ENCODE results near the gene UMAD1.

Gene UMAD1

GRCh38 chr7:7850150-7850549, 209.6 kb downstream of the UMAD1 start:
- DNase-seq, result no peak

DNA sequence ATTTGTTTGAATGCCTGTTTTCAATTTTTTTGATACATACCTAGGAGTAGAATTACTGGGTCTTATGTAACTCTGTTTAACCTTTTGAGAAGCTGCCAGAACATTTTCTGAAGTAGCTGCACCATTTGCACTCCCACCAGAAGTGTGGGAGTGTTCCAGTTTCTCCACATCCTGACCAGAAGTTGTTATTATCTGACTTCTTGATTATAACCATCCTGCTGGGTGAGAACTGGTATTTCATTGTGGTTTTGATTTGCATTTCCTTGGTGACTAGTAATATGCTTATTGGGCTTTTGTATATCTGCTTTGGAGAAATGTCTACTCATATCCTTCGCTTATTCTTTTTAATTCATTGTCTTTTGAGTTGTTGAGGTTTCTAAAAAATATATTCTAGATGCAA, 210.8 kb downstream of the UMAD1 start:
- DNase-seq, result no peak

DNA sequence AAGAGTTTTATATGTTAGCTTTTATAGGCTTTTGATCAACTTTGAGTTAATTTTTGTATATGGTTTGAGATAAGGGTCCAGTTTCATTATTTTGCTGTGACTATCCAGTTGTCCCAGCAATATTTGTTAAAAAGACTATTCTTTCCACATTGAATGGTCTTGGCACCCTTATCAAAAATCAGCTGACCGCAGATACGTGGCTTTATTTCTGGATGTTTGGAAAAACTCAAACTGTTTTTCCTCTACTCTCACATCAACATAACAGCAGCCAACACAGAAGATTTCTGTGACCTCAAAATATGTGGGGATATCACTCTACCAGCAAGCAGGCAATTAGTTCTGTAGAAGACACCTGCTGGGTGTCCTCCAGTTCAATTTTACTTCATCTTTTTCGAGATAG, 211.4 kb downstream of the UMAD1 start:
- DNase-seq, result no peak

DNA sequence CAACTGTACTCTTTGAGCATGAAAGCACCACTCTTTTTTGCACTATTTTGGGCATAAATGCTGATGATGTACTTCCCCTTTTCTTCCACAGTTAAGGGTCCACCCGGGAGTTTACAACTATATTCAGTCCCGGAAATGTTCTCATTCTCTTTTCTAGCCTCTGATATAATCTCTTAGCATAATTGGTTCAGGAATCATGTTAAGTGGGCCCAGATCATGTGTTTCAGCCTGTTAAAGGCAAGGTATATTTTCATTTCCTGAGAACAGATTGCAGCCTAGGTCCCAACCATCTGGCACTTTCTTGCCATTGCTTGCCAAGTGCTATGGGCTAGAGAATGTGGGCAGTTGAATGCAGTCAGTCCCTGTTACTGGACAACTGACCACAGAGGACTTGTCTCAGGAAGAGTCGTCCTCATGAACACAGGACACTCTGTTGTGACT, 216.6 kb downstream of the UMAD1 start:
- DNase-seq, result no peak

- DNase-seq, result no peak
These were observed 218.0 kb downstream of the UMAD1 start for GRCh38 chr7:7858559-7858958.

DNA sequence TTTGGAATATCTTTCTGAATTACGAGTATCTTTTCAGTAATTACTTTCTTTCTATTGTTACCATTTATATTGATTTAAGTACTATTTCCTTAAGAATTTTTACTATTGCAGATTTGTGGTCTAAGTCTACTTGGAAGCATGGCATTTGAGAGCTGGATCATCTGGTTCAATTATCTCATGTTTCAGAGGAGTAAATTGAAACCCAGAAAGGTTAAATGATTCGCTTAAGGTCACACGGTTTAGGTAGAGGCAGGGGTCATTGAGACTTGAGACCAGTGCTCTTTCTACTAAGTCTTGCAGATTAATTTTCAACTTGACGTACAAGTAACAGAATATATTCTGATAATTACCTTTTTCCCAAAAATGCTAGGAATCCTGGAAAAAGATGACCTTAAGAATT, 218.9 kb downstream of the UMAD1 start:
- no peak for DNase-seq

DNA sequence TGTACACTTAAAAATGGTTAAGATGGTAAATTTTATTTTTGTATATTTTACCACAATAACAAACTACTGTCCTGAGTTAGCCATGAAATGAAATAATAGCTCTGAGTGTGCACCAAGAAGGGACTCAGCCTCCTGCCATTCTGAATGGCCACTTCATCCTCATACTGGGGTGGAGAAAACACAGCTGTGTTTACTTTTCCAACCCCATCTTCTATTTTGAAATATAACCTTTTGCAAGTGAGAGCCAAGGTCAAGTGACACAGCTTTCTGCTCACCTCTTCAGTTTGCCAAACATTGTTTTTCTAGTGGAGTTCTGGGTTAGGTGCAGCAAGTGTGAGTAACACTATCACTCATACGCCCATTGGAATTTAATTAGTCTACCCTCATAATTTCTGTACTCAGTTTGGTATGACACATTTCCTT, 220.7 kb downstream of the UMAD1 start:
- peak; percentile 97 for DNase-seq

DNA sequence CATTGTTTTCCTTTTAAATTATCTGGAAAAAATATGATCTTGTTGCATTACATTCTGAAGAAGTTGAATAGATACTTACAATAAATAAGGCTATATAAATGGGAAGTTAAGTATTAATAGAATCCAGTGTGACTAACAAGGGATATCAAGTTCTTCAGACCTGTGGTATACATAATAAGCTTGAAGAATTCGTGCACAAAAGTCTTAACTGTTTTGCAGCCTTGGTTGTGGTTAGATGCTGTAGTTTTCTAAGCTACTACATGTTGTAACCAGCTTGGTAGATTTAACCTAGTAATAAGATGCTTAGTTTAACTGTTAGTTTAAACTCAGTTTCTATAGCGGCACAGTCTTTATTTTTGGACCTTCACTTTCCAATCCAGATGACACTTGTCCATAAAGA, 221.8 kb downstream of the UMAD1 start:
- DNase-seq, result no peak

- peak; percentile 44 for DNase-seq
These were observed 227.5 kb downstream of the UMAD1 start for GRCh38 chr7:7867846-7868571.

DNA sequence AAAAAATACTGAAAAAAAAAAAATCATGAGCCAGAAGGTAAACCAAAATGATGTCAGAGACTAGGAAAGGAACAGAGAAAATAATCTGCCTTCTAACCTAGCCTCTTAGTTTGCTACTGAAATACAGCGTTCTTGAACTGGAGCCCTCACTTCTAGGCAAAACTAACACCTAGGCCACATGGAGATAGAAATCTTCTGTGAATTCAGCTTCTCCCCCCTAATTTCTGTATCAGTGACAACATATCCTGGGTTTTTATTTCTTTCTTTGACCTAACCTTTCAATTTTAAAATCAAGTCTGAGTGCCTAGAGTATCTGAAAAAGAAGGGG, 228.0 kb downstream of the UMAD1 start:
- DNase-seq, result no peak

DNA sequence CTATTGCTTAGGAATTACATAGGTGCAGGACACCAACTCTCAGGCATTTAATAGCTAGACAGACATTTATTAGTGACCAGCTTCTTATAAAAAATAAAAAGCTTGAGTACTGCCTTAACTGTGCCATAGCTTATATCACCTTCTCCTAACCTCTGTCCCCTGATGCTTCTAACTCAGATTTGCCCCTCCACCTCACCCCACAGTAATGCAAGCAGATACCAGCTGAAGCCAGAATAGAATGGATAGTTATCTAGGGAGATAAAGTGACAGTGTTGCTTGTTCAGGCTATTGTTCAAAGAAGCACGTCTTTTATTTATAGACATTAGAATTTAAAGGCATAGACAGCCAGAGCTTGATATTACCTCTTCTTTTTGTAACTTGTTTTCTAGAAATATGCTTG, 228.5 kb downstream of the UMAD1 start:
- DNase-seq, result peak; percentile 18

- DNase-seq, result no peak
These were observed 229.1 kb downstream of the UMAD1 start for GRCh38 chr7:7869651-7870050.

DNA sequence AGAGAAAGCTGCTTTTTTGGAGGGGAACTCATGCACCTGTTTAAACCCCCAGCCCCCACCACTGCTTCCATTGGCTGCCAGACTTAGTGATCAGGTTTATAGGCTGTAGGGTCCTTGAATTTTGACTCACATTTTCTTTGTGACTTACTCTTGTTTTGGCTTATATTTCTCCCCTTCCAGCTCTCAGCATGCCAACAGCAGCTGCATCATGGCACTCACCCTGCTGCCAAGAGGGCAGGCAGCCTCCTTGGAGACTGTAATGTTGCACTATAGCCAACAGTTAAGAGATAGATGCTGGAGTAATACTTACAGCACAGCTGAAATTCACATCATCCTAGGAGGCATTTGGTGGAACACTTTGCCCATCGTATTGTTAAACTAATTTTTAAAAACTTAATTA, 230.0 kb downstream of the UMAD1 start:
- no peak for DNase-seq

DNA sequence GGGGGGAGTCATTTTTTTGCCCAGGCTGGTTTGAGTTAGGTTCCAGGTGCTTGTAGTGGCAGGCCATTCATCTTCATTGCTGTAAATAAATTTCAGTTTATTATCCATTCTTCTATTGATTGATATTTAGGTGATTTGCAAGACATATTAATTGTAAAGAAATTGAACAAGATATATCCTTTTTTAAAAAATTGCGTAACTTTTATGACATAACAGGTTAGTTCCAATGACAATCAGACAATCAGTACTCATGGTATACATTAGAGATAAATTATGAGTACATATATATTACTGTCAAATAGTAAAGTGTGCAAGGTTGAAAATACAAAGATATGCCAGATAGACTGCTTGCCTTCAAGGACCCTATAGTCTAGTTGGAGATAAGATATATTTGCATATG, 235.9 kb downstream of the UMAD1 start:
- no peak for DNase-seq

DNA sequence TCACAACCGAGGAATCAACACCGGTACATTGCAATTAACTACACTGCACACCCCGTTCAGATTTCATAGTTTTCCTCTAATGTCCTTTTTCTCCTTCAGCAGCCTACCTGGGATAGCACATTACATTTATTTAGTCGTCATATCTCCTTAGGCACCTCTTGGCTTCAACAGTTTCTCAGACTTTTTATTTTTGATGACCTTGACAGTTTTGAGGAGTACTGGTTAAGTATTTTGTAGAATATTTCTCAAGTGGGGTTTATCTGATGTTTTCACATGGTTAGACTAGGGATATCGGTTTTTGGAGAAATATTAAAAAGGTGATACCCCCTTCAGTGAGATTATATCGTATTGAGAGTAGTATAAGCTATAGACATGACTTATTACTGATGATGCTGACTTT, 241.0 kb downstream of the UMAD1 start:
- no peak for DNase-seq

DNA sequence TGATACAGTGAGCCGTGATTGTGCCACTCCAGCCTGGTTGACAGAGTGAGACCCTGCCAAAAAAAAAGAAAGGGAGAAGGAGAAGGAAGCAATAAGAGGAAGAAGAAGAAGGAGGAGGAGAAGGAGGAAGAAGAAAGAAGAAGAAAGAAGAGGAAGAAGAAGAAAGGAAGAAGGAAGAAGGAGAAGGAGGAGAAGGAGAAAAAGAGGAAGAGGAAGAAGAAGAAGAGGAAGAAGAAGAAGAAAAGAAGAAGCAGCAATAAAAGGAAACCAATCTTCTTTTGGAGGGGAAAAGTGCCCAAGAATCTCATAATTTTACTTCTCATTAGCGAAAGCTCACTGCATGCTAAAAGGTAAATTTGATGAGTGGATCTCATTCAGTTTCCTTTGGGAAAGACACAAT, 242.3 kb downstream of the UMAD1 start:
- no peak for DNase-seq

DNA sequence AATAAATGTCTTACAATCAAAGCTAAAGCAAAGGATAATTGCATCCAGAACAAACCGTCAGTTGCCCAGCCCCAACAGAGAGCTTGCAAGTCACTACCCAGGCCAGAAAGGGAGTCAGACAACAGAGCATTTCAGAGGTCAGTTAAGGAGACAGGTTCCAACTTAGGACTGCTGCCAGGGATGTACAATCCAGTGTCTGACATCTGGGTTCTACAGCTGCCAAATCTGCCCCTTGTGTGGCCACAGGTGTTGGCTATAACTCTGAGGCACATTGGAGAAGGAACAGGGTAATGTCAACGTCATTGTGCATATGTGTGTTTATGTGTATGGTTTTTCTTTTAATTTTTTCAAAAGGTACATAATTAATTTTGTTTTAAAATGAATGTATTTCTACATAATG, 242.8 kb downstream of the UMAD1 start:
- no peak for DNase-seq

DNA sequence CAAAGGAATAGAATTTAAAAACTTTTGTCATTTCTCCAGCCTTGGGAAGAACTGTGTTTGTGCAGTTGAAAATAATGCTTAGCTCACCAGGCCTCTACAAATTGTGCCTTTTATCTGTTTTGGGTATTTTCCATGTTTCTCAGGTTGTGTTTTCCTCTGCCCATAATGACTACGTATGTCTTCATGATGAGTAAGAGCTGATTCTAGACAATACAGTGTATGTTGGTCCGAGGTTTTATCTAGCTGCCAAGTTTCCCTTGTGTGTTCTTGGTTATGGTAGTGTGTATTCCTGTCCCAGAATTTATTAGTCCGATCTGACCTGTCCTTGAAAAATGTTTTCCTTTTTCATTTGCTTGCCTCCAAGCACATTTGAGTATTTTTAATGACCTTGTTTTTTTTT, 244.3 kb downstream of the UMAD1 start:
- no peak for DNase-seq

- no peak for DNase-seq
These were observed 249.4 kb downstream of the UMAD1 start for GRCh38 chr7:7889791-7890568.

DNA sequence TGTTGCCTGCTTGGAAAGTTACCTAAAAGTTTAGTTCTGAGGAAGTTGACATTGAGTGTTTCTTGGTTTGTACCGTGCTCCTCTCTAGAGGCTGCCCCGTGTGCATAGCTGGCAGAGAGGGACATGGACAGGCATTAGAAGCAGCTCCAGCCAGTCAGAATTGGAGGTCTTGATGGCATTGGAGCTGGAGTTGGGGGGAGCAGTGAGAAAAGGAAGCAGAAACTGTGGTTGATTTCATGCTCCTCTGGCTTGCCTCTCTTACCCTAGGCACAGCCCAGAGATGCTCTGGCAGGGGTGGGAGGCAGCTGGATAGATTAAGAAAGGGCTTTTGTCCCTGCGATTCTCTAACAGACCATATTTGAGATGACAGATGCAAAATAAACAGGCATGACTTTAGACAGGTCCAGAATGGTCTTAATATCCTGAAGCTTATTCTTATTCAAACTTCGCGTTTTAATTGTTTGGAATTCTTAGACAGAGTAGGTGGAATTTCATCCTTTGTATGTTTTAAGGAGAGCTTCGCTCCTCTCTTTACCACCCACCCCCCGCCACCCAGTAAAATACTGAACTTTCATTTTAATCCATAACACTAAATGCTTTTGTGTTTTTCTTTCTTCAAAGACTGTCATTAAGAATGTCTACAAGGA, 254.6 kb downstream of the UMAD1 start:
- DNase-seq, result no peak

- DNase-seq, result peak; percentile 20
These were observed 255.2 kb downstream of the UMAD1 start for GRCh38 chr7:7895754-7896153.

- DNase-seq, result no peak
These were observed 257.0 kb downstream of the UMAD1 start for GRCh38 chr7:7897509-7897908.

DNA sequence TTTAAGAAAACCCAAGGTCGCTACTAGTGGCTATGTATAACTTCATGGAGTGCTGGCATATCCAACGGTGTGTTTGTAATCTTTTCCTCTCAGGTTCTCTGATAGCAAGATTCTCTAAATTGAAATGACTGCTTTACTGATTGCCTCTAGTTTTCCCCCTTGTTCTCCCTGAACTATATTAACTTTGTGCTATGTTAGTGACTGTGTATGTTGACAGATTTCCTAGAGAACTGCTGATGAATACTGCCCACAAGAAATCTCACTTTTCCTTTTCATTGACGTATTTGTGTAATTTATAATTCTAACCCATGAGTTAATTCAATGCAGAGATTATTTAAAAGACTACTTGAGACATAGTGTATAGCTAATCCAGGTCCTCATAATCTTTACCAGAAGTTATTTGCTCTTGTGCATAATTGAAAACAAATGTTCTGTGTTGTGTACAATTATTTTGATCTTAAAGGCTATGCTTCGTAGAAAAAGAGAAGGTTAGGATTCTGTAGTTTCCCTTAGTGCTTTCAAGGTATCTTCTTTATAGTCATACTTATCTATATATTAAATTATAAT, 257.5 kb downstream of the UMAD1 start:
- no peak for DNase-seq

DNA sequence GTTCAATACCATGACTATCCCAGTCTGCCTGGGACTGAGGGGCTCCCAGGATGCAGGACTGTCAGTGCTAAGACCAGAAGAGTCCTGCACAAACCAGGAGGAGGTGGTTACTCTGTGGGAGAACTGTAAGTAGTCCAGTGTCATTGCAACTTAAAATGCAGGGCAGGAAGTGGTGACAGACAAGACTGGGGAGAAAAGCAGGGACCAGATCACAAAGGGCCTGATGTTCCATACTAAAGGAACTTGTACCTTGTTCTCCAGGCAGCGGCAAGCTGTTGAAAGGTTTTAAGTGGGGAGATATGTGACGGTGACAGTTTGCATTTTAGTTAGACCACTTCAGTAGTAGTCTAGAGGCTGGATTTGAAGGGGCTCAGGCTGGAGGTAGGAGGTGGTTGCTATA, 262.3 kb downstream of the UMAD1 start:
- no peak for DNase-seq

Measured in DMS153 (cell line).